H9 (cell line): ENCODE measurements around the gene EEF1E1. TPM values are rescaled to one million over a fixed set of nuclear protein-coding genes. Genes with fewer than 3 reads are reported as not detected.

Source experiments
- DNase-seq: peaks from one replicate; pipeline ENCODE4 v3.0.0-alpha.2; 2017
- H2AFZ ChIP-seq: one replicate; pipeline ENCODE4 v1.6.1; 2013; ENCODE audit warnings: mild to moderate bottlenecking, low read length, control low read depth, moderate library complexity
- H2AK5ac ChIP-seq: 2 replicates; pipeline ENCODE4 v1.6.1; 2013; ENCODE audit warnings: low read length, control low read depth, mixed read lengths; ENCODE audit not compliant: insufficient read length
- H2BK120ac ChIP-seq: one replicate; pipeline ENCODE4 v1.6.1; 2013; ENCODE audit warnings: low read depth, mild to moderate bottlenecking, low read length, control low read depth, inconsistent platforms; ENCODE audit not compliant: poor library complexity, severe bottlenecking
- H2BK12ac ChIP-seq: 2 replicates; pipeline ENCODE4 v1.6.1; 2013; ENCODE audit warnings: low read length, control low read depth, mixed read lengths, low read depth; ENCODE audit not compliant: insufficient read length
- H2BK15ac ChIP-seq: 2 replicates; pipeline ENCODE4 v1.6.1; 2013; ENCODE audit warnings: low read depth, low read length, control low read depth
- H2BK20ac ChIP-seq: one replicate; pipeline ENCODE4 v1.6.1; 2013; ENCODE audit warnings: low read depth, mild to moderate bottlenecking, low read length, control low read depth, inconsistent platforms; ENCODE audit not compliant: poor library complexity, severe bottlenecking
- H2BK5ac ChIP-seq: 2 replicates; pipeline ENCODE4 v1.6.1; 2013; ENCODE audit warnings: low read length, control low read depth, mixed read lengths; ENCODE audit not compliant: insufficient read length
- H3K14ac ChIP-seq: 2 replicates; pipeline ENCODE4 v1.6.1; 2013; ENCODE audit warnings: low read length, control low read depth; ENCODE audit not compliant: insufficient read depth
- H3K18ac ChIP-seq: 2 replicates; pipeline ENCODE4 v1.6.1; 2013; ENCODE audit warnings: low read depth, mild to moderate bottlenecking, mixed read lengths, low read length, control low read depth; ENCODE audit not compliant: insufficient read length
- H3K23ac ChIP-seq: 2 replicates; pipeline ENCODE4 v1.6.1; 2013; ENCODE audit warnings: low read length, control low read depth, mixed read lengths, low read depth; ENCODE audit not compliant: insufficient read length
- H3K23me2 ChIP-seq: 2 replicates; pipeline ENCODE4 v1.6.1; 2013; ENCODE audit warnings: low read depth, mild to moderate bottlenecking, mixed read lengths, low read length, control low read depth; ENCODE audit not compliant: insufficient read length, poor library complexity, severe bottlenecking
- H3K27ac ChIP-seq: 2 replicates; pipeline ENCODE4 v1.5.1; 2013; ENCODE audit warnings: low read length, control low read depth, mixed read lengths, low read depth; ENCODE audit not compliant: insufficient read length
- H3K27me3 ChIP-seq: 2 replicates; pipeline ENCODE4 v1.6.1; 2013; ENCODE audit warnings: low read length, control low read depth, inconsistent platforms; ENCODE audit not compliant: insufficient read depth
- H3K4ac ChIP-seq: 2 replicates; pipeline ENCODE4 v1.6.1; 2013; ENCODE audit warnings: low read depth, mild to moderate bottlenecking, control low read depth, inconsistent platforms, low read length, moderate library complexity
- H3K4me1 ChIP-seq: 2 replicates; pipeline ENCODE4 v1.6.1; 2013; ENCODE audit warnings: low read length, control low read depth, inconsistent platforms; ENCODE audit not compliant: insufficient read depth
- H3K4me2 ChIP-seq: 2 replicates; pipeline ENCODE4 v1.6.1; 2013; ENCODE audit warnings: low read length, control low read depth, mixed read lengths; ENCODE audit not compliant: insufficient read length, insufficient read depth
- H3K56ac ChIP-seq: 2 replicates; pipeline ENCODE4 v1.6.1; 2013; ENCODE audit warnings: low read depth, mild to moderate bottlenecking, mixed read lengths, low read length, control low read depth; ENCODE audit not compliant: insufficient read length
- H3K79me1 ChIP-seq: 2 replicates; pipeline ENCODE4 v1.6.1; 2013; ENCODE audit warnings: low read depth, mild to moderate bottlenecking, moderate library complexity, low read length, control low read depth, inconsistent platforms; ENCODE audit not compliant: insufficient read depth, poor library complexity, severe bottlenecking
- H3K79me2 ChIP-seq: 2 replicates; pipeline ENCODE4 v1.6.1; 2013; ENCODE audit warnings: low read length, control low read depth, inconsistent platforms; ENCODE audit not compliant: insufficient read depth
- H3K9ac ChIP-seq: 2 replicates; pipeline ENCODE4 v1.6.1; 2013; ENCODE audit warnings: low read length, control low read depth, mixed read lengths; ENCODE audit not compliant: insufficient read length; ENCODE audit errors: extremely low read depth
- H3K9me3 ChIP-seq: one replicate; pipeline ENCODE4 v1.6.1; 2013; ENCODE audit warnings: low read depth, low read length, inconsistent platforms; ENCODE audit not compliant: control insufficient read depth
- H3T11ph ChIP-seq: one replicate; pipeline ENCODE4 v1.6.1; 2013; ENCODE audit warnings: mild to moderate bottlenecking, low read length, control low read depth, inconsistent platforms
- H4K20me1 ChIP-seq: one replicate; pipeline ENCODE4 v1.6.1; 2013; ENCODE audit not compliant: control insufficient read depth, insufficient read length, insufficient read depth
- H4K5ac ChIP-seq: 2 replicates; pipeline ENCODE4 v1.6.1; 2013; ENCODE audit warnings: low read depth, mild to moderate bottlenecking, mixed read lengths, low read length, control low read depth; ENCODE audit not compliant: insufficient read length
- H4K8ac ChIP-seq: replicated peaks from 2 replicates; pipeline ENCODE4 v1.6.1; 2013; ENCODE audit warnings: low read length, control low read depth, mixed read lengths, low read depth; ENCODE audit not compliant: insufficient read length
- H4K91ac ChIP-seq: 2 replicates; pipeline ENCODE4 v1.6.1; 2013; ENCODE audit warnings: low read depth, mild to moderate bottlenecking, moderate library complexity, mixed read lengths, low read length, control low read depth; ENCODE audit not compliant: insufficient read length
- H3K27ac Mint-ChIP-seq, 3 experiments: 2 replicates in 2 of 3; 3 replicates in 1 of 3; pipeline ENCODE4 v1.8.0; 2020 to 2021; ENCODE audit warnings: mixed read lengths in 3 of 3, mild to moderate bottlenecking in 1 of 3, moderate library complexity in 1 of 3
- H3K27me3 Mint-ChIP-seq: 2 replicates; pipeline ENCODE4 v1.8.0; 2021; ENCODE audit warnings: low read depth, mild to moderate bottlenecking, moderate library complexity, mixed read lengths
- H3K36me3 Mint-ChIP-seq, 3 experiments: 2 replicates in 2 of 3; 3 replicates in 1 of 3; pipeline ENCODE4 v1.8.0; 2020 to 2021; ENCODE audit warnings: low read depth in 3 of 3, mixed read lengths in 3 of 3; ENCODE audit not compliant: insufficient read depth in 1 of 3
- H3K4me1 Mint-ChIP-seq, 2 experiments: 2 replicates each; pipeline ENCODE4 v1.8.0; 2020; ENCODE audit warnings: mixed read lengths in 2 of 2
- H3K4me3 Mint-ChIP-seq, 2 experiments: 2 replicates in 1 of 2; 3 replicates in 1 of 2; pipeline ENCODE4 v1.8.0; 2020 to 2021; ENCODE audit warnings: mild to moderate bottlenecking in 2 of 2, mixed read lengths in 2 of 2, moderate library complexity in 1 of 2
- H3K9me3 Mint-ChIP-seq, 2 experiments: 2 replicates in 1 of 2; 3 replicates in 1 of 2; pipeline ENCODE4 v1.8.0; 2020; ENCODE audit warnings: mild to moderate bottlenecking in 2 of 2, mixed read lengths in 2 of 2, moderate library complexity in 1 of 2
- WGBS: extraction: QIAGEN DNeasy Blood & Tissue Kit; methylation state at CpG from one replicate; pipeline ENCODE4 v1.1.7; 2013; ENCODE audit warnings: missing lambda C conversion rate, low lambda C conversion rate, mixed read lengths; ENCODE audit not compliant: insufficient read length; ENCODE audit errors: extremely low coverage; 5-methylcytosine and 5-hydroxymethylcytosine counted together
- total RNA-seq: library from RNA; stranded (reverse); gene quantifications from 2 replicates; pipeline ENCODE4 v1.2.1, GENCODE V29; 2021
- TF ChIP-seq, protein P1 (sequence below): fragments of 200-600 bp; sonication (generic); conservative IDR thresholded peaks from 3 replicates; pipeline ENCODE4 v1.8.0; 2021; ENCODE audit warnings: antibody characterized with exemption, mild to moderate bottlenecking

Gene EEF1E1
- total RNA-seq, 1 experiment from 2014 or later = 71.8 TPM

DNA sequence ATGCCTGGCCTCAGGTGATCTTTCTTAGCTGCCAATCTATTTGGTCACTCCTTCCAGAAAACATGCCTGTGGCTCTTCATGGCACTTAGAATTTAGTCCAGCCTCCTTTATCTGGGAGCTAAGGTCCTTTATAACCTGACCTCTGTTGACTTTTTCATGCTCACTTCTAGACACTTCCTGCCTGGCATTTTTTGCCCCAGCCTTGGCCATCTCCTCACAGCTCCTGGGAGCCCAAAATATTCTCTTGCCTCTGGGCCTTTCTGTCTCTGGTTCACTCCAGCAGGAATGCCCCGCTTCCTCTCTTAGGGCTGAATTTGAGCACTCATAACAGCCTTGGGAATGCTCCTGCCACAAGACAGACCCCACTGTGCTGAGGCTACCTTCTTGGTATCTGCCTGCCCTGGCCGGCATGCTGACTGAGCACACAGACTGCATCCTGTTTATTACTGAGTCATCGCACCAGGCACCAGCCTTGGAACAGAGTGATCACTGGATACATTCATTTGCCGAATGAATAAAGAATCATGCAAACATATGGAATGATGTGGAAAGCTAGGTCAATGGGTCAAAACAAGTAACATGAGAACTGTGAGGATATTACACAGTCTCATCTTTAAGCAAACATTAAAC is 5.8 kb upstream of the EEF1E1 start:
- Histone ChIP-seq H4K20me1 (no peaks in the 10 kb centered on the region), H3K27me3 (no peaks in the 10 kb centered on the region), H3K23me2 (no peaks in the 10 kb centered on the region), H3K9ac (no peak overlapping the region), H3K79me2 (no peaks in the 10 kb centered on the region), H3K23ac (no peak overlapping the region), H3K4me1 (no peaks in the 10 kb centered on the region), H3K27ac (no peak overlapping the region), H3K4ac (no peak overlapping the region), H2AFZ (no peak overlapping the region), H3K14ac (no peak overlapping the region), H2BK15ac (no peak overlapping the region), H2BK20ac (no peak overlapping the region), H3T11ph (no peak overlapping the region), H2BK5ac (no peak overlapping the region), H2BK12ac (no peak overlapping the region), H3K4me2 (no peak overlapping the region), H3K79me1 (no peaks in the 10 kb centered on the region), H4K91ac (no peak overlapping the region), H3K18ac (no peak overlapping the region), H4K8ac (no peak overlapping the region), H2BK120ac (no peak overlapping the region), H4K5ac (no peak overlapping the region), H2AK5ac (no peak overlapping the region), H3K56ac (no peak overlapping the region), H3K9me3 (no peaks in the 10 kb centered on the region)
- H3K27me3 Mint-ChIP-seq = peaks cover 3% of the 10 kb centered on the region; the same call in 1 of the 2 replicates
- H3K4me3 Mint-ChIP-seq = no peak overlapping the region
- no peak for DNase-seq
- H3K4me1 Mint-ChIP-seq = peaks cover under 1% of the 10 kb centered on the region in 2 experiments; a peak in 2 of 4 replicates
- no CpG with 5 or more reads among the region's 4 CpGs for WGBS
- H3K9me3 Mint-ChIP-seq = no peaks in the 10 kb centered on the region; a peak in 1 of 5 replicates
- no peak overlapping the region; a peak in 1 of 7 replicates for H3K27ac Mint-ChIP-seq
- TF ChIP-seq, protein P1, sequence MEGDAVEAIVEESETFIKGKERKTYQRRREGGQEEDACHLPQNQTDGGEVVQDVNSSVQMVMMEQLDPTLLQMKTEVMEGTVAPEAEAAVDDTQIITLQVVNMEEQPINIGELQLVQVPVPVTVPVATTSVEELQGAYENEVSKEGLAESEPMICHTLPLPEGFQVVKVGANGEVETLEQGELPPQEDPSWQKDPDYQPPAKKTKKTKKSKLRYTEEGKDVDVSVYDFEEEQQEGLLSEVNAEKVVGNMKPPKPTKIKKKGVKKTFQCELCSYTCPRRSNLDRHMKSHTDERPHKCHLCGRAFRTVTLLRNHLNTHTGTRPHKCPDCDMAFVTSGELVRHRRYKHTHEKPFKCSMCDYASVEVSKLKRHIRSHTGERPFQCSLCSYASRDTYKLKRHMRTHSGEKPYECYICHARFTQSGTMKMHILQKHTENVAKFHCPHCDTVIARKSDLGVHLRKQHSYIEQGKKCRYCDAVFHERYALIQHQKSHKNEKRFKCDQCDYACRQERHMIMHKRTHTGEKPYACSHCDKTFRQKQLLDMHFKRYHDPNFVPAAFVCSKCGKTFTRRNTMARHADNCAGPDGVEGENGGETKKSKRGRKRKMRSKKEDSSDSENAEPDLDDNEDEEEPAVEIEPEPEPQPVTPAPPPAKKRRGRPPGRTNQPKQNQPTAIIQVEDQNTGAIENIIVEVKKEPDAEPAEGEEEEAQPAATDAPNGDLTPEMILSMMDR = no peak
- H3K36me3 Mint-ChIP-seq = no peaks in the 10 kb centered on the region
